SK-N-MC (cell line): Measurements from ENCODE around the gene PHC2.

Source experiments
- EZH2 ChIP-seq: fragments of 200-600 bp; sonication (generic); IDR thresholded peaks from one replicate; pipeline ENCODE4 v1.6.1; 2017; ENCODE audit warnings: antibody characterized with exemption
- FOXP2 ChIP-seq: optimal IDR thresholded peaks from 2 replicates; pipeline ENCODE3; 2011; ENCODE audit warnings: mild to moderate bottlenecking, moderate library complexity; ENCODE audit not compliant: insufficient read depth; ENCODE audit errors: extremely low read length, control extremely low read depth
- POLR2AphosphoS5 ChIP-seq: IDR thresholded peaks from 2 replicates; pipeline ENCODE4 v1.6.1; 2012; ENCODE audit warnings: mild to moderate bottlenecking, low read depth, low read length, borderline replicate concordance

- no peak for TF ChIP-seq POLR2AphosphoS5
- TF ChIP-seq EZH2: no peak
- TF ChIP-seq FOXP2: no peak
Measured at GRCh38 chr1:33393524-33393923, 37.4 kb downstream of the PHC2 start.
